NCI-H446 treated with DMSO at 0.1 percent for 48 hours (cell line): Measurements from ENCODE around the gene TOPBP1.

Experiments used
- DNase-seq: peaks from one replicate; lab custom pipeline; 2025; lab: John Stamatoyannopoulos, UW

Gene TOPBP1

DNA sequence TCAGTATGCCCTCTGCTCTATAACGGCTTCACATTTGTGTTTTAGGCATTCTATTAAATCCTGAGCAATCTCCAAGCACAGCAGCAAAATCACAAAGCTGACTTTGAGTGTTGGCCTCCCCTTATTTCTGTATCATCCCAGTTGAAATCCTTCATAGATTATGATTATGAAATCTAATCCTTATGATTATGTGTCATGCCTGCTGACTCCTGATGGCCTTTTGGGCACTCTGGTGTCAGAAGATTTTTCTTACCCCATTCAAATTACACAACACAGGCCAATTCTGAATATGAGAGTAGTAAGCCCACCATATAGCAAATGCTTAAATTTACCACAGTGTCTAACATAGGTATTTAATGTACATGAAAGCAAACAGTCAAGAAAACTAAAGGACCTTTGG lies 53.9 kb downstream of the TOPBP1 start:
- no peak for DNase-seq

DNA sequence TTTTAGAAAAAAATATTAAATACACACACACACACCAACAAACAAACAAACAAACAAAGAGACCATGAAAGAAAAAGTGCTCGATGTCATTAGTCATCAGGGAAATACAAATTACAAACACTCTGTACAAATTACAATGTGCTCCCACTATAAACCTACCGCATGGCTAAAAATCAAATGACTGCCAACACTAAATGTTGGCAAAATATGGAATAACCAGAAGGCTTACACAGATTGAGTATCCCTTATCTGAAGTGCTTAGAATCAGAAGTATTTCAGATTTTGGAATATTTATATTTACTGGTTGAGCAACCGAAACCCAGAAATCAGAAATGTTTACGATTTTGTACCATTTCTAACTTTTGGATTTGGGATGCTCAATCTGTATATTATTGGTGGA lies 54.8 kb downstream of the TOPBP1 start:
- no peak for DNase-seq

DNA sequence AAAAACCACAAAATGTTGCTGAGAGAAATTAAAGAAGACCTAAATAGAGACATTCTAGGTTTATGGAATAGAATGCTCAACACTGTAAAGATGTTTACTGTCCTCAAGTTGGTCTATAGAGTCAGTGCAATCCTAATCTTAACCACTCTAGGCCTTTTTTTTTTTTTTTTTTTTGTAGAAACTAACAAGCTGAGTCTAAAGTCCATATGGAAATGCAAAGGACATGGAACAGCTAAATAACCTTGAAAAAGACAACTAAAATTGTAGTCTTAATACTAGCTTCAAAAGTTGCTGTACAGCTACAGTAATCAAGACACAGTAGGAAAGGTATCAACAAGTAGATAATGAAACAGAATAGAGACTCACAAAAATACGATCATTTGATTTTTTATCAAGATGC lies 55.4 kb downstream of the TOPBP1 start:
- DNase-seq: no peak

DNA sequence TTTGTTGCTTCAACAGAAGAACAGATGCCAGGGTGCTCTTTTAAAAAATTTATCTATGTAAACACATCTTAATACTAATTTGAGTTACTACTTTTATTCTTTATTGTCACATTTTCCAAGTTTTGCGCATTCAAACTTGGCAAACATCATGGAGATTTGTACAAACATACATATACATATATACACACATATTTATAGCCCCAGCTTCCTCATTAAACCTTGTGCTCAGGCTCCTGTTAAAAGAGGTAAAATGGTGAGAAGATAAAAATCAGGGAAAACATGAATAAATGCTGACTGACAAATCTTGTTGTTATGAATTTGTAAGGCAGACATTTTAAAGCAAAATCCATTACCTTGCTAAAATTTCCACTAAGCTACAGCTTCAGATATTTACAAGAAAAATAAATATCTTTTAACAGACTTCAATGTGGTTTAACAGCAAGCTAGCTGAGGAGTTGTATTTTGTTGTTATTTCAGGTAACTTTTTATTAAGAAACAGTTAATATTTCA lies 61.1 kb downstream of the TOPBP1 start:
- no peak for DNase-seq

- no peak for DNase-seq
Observed at GRCh38 chr3:133599280-133599679, 62.5 kb downstream of the TOPBP1 start.

GRCh38 chr3:133598405-133598804 lies 63.3 kb downstream of the TOPBP1 start:
- no peak for DNase-seq

GRCh38 chr3:133595341-133595740 lies 66.4 kb downstream of the TOPBP1 start:
- DNase-seq: no peak

DNA sequence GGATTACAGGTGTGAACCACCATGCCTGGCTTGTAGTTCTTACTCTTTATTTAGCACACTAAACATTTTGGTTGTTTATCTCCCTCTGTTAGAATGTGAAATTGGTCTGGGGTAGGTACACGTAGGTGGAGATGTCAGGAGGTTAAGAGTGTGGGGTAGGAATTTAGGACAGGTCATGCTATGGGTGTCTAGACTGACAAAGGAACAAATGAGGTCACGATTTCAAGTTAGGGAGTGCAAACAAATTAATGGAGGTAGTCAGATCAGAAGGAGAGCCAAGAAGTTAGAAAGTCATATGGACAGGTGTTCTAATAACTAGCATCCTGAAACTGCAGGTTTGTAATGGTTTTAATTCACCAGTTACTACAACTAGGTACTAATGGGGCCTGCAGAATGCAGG lies 68.5 kb downstream of the TOPBP1 start:
- DNase-seq: no peak

DNA sequence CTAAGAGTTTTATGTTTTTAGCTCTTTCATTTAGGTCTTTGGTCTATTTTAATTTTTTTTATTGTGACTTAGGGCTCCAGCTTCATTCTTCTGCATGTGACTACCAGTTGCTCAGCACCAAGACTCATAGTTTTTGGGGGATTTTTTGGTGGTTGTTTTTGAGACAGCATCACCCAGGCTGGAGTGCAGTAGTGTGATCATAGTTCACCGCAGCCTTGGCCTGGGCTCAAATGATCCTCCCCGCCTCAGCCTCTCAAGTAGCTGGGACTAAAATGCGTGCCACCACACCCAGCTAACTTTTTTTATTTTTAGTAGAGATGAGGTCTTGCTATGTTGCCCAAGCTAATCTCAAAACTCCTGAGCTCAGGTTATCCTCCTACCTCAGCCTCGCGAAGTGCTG lies 68.9 kb downstream of the TOPBP1 start:
- DNase-seq: no peak

GRCh38 chr3:133591271-133591742 lies 70.4 kb downstream of the TOPBP1 start:
- no peak for DNase-seq

DNA sequence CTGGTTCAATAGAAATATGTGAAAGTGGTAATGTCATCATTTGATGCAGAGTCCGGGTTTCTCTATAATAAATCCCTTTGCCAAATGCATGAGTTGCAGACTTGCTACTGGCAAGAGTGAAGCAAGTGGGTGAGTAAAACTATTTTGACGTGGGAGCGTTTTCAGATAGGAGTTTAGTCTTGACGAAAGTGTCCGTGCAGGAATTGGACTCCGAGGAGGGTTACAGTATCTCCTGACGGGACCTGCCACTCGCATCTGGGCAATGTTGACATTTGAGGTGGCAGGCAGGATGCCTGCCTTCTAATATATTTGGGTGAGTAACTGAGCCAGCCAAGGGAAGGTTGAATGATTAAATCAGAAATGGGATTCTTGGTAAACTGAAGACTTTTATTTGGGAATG lies 72.2 kb downstream of the TOPBP1 start:
- DNase-seq: no peak

- no peak for DNase-seq
Observed at GRCh38 chr3:133588784-133589465, 72.8 kb downstream of the TOPBP1 start.

DNA sequence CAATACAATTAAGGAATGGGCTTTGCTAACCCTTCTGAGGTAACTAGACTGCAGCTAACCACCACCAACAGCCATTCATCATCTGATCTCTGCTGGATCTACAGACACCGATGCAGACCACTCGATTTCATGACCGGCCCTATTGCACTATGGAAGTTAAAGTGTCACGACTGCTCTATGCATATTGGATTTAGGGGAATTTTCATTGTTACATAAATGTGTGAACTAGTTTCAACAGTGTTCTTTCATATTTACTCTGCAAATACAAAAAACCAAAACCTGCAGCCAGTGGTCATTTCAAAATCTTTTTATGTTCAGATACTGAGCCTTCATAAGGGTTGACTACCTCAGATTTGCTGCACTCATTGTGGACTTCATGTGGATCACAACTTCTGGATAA lies 73.7 kb downstream of the TOPBP1 start:
- DNase-seq: no peak

- DNase-seq: no peak
Observed at GRCh38 chr3:133583396-133583795, 78.3 kb downstream of the TOPBP1 start.

GRCh38 chr3:133578548-133579191 lies 83.1 kb downstream of the TOPBP1 start:
- no peak for DNase-seq

DNA sequence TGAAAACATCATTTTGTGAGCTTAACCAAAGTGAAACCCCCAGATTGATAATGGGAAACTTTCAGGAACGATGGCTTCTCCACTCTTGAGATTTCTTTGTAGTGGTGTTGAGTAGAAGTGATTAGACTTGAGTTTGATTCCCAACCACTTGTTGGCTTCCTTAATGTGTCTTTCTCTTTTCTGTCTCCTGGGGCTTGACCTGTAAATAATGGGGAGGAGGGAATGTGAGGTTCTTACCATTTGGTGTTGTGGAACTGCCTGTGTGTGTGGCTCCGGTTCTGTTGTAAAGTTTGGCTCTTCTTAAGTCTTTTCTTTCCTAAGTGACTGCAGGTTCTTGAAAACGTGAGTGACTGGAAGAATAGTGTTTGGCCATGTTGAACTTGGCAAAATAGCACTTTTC lies 85.6 kb downstream of the TOPBP1 start:
- DNase-seq: no peak

DNA sequence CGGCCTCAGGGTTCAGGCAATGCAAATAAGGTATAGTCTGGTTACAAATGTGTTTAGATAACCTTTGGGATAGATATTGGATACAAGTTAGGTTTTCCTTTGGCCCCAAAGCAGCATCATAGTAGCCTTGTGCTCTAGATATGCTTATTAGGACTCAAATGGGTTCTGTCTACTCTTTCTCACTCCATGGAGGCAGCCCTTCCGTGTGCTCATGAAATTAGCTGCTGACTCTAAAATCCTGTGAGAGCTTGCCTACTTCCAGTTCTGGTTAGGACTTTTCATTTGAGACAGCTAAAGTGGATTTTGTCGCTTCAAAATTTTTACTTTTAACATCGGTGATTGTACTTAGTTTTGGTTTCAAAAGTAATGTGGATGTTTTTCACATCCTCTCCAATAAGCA lies 86.7 kb downstream of the TOPBP1 start:
- DNase-seq: no peak

DNA sequence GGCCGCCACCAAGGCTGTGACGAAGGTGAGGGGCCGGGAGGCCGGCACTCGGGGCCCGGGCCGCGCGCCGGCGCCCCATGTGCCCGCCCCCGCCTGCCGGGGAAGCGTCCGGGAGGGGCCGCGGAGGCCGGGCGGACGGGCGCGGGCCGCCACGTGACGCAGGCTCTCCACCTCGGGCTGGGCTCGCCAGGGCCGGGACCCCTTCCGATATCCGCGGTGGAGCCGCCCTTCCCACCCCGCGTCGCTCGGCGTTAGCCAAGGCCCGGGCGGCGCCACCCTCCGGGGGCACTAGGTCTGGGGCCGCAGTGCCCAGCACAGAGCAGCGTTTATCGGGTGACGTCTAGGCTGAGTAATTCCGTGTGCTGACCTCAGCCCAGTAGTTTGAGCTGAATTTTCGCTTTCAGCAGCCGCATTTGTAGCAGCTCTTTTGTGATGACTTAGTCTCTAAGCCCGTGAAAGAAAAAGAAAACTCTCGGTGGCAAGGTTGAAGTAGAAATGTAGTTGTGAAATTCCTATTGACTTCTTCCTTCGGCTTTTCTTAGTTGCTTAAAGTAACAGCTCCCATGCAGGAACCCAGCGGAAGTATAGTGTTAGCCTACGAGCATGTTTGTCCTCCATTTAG lies 87.4 kb downstream of the TOPBP1 start:
- no peak for DNase-seq

- no peak for DNase-seq
Observed at GRCh38 chr3:133573629-133574194, 88.0 kb downstream of the TOPBP1 start, which contains the start of gene CDV3. Gene CDV3, plus strand, starts transcription at chr3:133573686. Its CDS starts 359 bp downstream, at chr3:133574045.

GRCh38 chr3:133573054-133573628 lies 88.6 kb downstream of the TOPBP1 start:
- DNase-seq: no peak

GRCh38 chr3:133572158-133573053 lies 89.3 kb downstream of the TOPBP1 start:
- DNase-seq: no peak
